GM18951 (cell line): ENCODE measurements around the gene ADAMTSL1.
"Not testable (repeated sequence)": the region's sequence is repeated elsewhere in the genome, so short reads cannot be mapped to it uniquely, and the experiment has no call there.

Source experiments
- POLR2A ChIP-seq: IDR thresholded peaks from 4 replicates; pipeline ENCODE4 v1.6.1; 2011; ENCODE audit warnings: mild to moderate bottlenecking; ENCODE audit not compliant: insufficient read length, insufficient read depth; ENCODE audit errors: extremely low read depth
- in situ Hi-C: fragments of 300-500 bp; cut with MboI; formaldehyde crosslinking; loops from one replicate; pipeline ENCODE4 v1.12.0; 2022; ENCODE audit warnings: low sequenced_read_pairs, mixed read lengths, inconsistent platforms; ENCODE audit not compliant: unreplicated experiment

The ADAMTSL1 gene

GRCh38 chr9:18925880-18926279, 451.9 kb downstream of the ADAMTSL1 start:
- in situ Hi-C loops = no loop called here
- no peak for TF ChIP-seq POLR2A

DNA sequence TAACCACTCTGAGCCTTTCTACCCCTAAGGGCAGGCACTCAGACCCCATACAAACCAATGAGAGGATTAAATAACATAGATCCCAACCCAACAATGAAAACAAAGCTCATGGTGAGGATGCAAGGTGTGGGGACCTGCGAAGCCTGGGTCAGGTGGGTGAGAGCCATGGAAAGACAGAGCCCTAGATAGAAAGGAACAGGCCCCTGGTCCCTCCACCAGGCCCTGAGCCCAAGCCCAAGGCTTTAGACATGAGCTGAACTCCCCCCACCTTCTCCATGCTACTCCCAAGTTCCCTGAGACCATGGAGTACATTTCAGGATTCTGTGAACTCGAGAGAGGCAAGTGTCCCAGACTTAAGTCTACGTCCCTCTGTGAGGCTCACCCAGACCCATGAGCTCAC, 452.6 kb downstream of the ADAMTSL1 start:
- no peak for TF ChIP-seq POLR2A
- in situ Hi-C loops = no loop called here

- in situ Hi-C loops = no loop called here
- TF ChIP-seq POLR2A = no peak
These were observed 454.8 kb downstream of the ADAMTSL1 start for GRCh38 chr9:18928711-18929110.

- in situ Hi-C loops = not testable (repeated sequence)
These were observed 456.7 kb downstream of the ADAMTSL1 start for GRCh38 chr9:18930611-18931010.

DNA sequence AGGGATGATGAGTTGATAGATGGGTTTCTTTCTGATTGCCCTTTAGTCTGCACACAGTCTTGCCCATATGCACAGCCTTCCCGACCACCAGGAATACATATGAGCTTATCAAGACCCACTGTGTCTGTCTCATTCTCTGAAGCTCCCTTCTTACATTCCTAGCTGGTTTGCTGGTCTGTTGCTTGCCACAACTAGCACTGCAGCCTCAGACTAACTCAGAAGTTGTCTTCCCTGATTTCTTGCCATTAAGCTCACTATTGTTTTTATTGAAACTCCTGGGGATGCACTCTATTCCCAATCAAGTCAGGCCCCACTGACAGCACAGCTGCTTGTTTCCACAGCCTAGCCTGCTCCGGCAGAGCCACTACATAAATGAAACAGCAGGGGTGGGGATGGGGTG, 461.6 kb downstream of the ADAMTSL1 start:
- in situ Hi-C loops = no loop called here
- TF ChIP-seq POLR2A = no peak

- in situ Hi-C loops = no loop called here
- no peak for TF ChIP-seq POLR2A
These were observed 462.3 kb downstream of the ADAMTSL1 start for GRCh38 chr9:18936094-18936871.

GRCh38 chr9:18939943-18940342, 466.0 kb downstream of the ADAMTSL1 start:
- in situ Hi-C loops = no loop called here
- no peak for TF ChIP-seq POLR2A

DNA sequence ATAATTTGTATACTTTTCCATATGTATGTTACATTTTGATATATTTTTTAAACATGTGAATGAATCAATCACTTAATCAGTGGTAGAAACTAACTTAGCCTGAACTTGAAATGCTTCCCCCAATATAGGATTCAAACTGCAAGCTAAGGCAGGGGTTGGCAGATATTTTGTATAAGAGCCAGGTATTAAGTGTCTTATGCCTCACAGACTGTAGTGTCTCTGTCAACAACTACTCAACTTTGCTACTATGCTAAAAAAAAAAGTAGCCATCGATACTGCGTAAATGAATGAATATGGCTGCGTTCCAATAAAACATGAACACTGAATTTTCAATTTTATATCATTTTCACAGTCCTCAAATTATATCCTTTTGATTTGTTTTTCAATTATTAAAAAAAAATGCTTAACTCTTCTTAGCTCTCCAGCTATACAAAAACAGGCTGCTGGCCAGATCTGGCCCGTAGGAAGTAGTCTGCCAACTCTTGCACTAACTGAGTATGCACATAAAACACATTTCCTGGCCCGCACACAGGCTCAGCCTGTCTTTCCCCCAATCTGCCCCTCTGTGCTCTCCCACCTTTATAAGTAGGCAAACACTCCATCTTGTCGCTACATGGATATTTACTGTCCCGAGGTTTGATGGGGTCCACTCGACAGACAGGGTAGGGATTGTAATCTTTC, 467.2 kb downstream of the ADAMTSL1 start:
- in situ Hi-C loops = no loop called here
- no peak for TF ChIP-seq POLR2A

- no peak for TF ChIP-seq POLR2A
- in situ Hi-C loops = no loop called here
These were observed 468.8 kb downstream of the ADAMTSL1 start for GRCh38 chr9:18942801-18943200.

GRCh38 chr9:18947892-18948339, 474.0 kb downstream of the ADAMTSL1 start:
- in situ Hi-C loops = no loop called here

DNA sequence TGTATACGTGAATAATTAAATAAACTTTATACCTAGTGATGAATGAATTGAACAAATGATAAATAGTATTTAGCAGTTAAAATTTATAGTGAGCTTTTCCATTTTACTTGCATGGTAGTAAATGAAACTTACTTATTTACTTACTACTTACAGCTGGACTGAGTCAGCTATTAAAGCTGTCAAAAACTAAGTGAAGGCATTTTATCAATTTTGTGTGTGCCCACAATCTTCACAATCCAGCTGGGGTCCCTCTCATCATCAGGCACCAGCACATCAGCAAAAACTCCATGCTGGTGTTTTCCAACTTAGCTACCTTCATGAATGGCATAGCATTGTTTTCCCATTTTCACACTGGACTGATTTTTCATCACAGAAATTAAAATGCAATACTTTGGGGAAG, 478.0 kb downstream of the ADAMTSL1 start:
- in situ Hi-C loops = no loop called here

More at GRCh38 chr9:18947892-18948339, 474.0 kb downstream of the ADAMTSL1 start:
- no peak for TF ChIP-seq POLR2A

GRCh38 chr9:18955626-18956025, 481.7 kb downstream of the ADAMTSL1 start:
- in situ Hi-C loops = no loop called here
- TF ChIP-seq POLR2A = no peak

More for the DNA sequence above, 478.0 kb downstream of the ADAMTSL1 start:
- TF ChIP-seq POLR2A = no peak
